HT-29 (cell line): Measurements from ENCODE around the gene TAF5L. TPM values are rescaled to one million over a fixed set of nuclear protein-coding genes. Genes with fewer than 3 reads are reported as not detected.
"Not testable (repeated sequence)": the region's sequence is repeated elsewhere in the genome, so short reads cannot be mapped to it uniquely, and the experiment has no call there.

Experiments
- DNase-seq: peaks from one replicate; pipeline ENCODE4 v3.0.0-alpha.2; 2015; ENCODE audit warnings: low spot score
- total RNA-seq: library from RNA; depleted of rRNA; stranded (reverse); fragments of >200 nt; shearing (Covaris generic); gene quantifications from 2 replicates; pipeline ENCODE4 v1.2.3, GENCODE V29; 2014

The TAF5L gene
- total RNA-seq, 1 experiment from 2014 or later, result 34.7 TPM

GRCh38 chr1:229642970-229643369 lies 17.0 kb upstream of the TAF5L start:
- DNase-seq, result no peak

- DNase-seq, result no peak
These were observed 16.5 kb upstream of the TAF5L start for GRCh38 chr1:229642376-229642775.

GRCh38 chr1:229641306-229641705 lies 15.4 kb upstream of the TAF5L start:
- no peak for DNase-seq

GRCh38 chr1:229640455-229640854 lies 14.5 kb upstream of the TAF5L start:
- no peak for DNase-seq

GRCh38 chr1:229637746-229638145 lies 11.8 kb upstream of the TAF5L start:
- DNase-seq, result no peak

GRCh38 chr1:229636042-229636441 lies 10.1 kb upstream of the TAF5L start:
- no peak for DNase-seq

- no peak for DNase-seq
These were observed 6.0 kb upstream of the TAF5L start for GRCh38 chr1:229631966-229632365.

- no peak for DNase-seq
These were observed 5.2 kb upstream of the TAF5L start for GRCh38 chr1:229631148-229631547.

- DNase-seq, result no peak
These were observed 3.3 kb upstream of the TAF5L start for GRCh38 chr1:229629261-229629660.

GRCh38 chr1:229627003-229627402 lies 1.1 kb upstream of the TAF5L start:
- DNase-seq, result peak; percentile 2

GRCh38 chr1:229625071-229625914 lies 629 bp downstream of the TAF5L start:
- DNase-seq, result peak; percentile 61

- DNase-seq, result no peak
These were observed 1.3 kb downstream of the TAF5L start for GRCh38 chr1:229624521-229625070.

GRCh38 chr1:229623838-229624237 lies 2.1 kb downstream of the TAF5L start:
- DNase-seq, result no peak

- DNase-seq, result no peak
These were observed 2.7 kb downstream of the TAF5L start for GRCh38 chr1:229623225-229623624.

GRCh38 chr1:229622641-229623120 lies 3.2 kb downstream of the TAF5L start:
- not testable (repeated sequence) for DNase-seq

- DNase-seq, result no peak
These were observed 4.3 kb downstream of the TAF5L start for GRCh38 chr1:229621663-229622062.

GRCh38 chr1:229620876-229621275 lies 5.0 kb downstream of the TAF5L start:
- DNase-seq, result no peak

- DNase-seq, result no peak
These were observed 6.3 kb downstream of the TAF5L start for GRCh38 chr1:229619614-229620013.

- no peak for DNase-seq
These were observed 6.9 kb downstream of the TAF5L start for GRCh38 chr1:229619002-229619401.

- no peak for DNase-seq
These were observed 8.4 kb downstream of the TAF5L start for GRCh38 chr1:229617351-229618100.

- DNase-seq, result no peak
These were observed 11.2 kb downstream of the TAF5L start for GRCh38 chr1:229614701-229615100.

- DNase-seq, result no peak
These were observed 12.0 kb downstream of the TAF5L start for GRCh38 chr1:229613938-229614337.
